GM12878 (cell line): ENCODE measurements around the gene SP100. TPM values are rescaled to one million over a fixed set of nuclear protein-coding genes. Genes with fewer than 3 reads are reported as not detected.

Experiments
- BCL11A ChIP-seq: IDR thresholded peaks from 2 replicates; pipeline ENCODE4 v1.6.1; 2011; ENCODE audit warnings: low read depth, low read length
- BMI1 ChIP-seq: fragments of 450-650 bp; IDR thresholded peaks from 2 replicates; pipeline ENCODE4 v1.6.1; 2016; ENCODE audit warnings: mild to moderate bottlenecking, moderate library complexity, borderline replicate concordance
- FOXK2 ChIP-seq: fragments of 450-650 bp; IDR thresholded peaks from 2 replicates; pipeline ENCODE4 v1.6.1; 2017; ENCODE audit warnings: mild to moderate bottlenecking, moderate library complexity
- IKZF2 ChIP-seq, 2 experiments: fragments of 450-650 bp; IDR thresholded peaks; 2 replicates each; pipeline ENCODE4 v1.6.1; 2017; ENCODE audit warnings: mild to moderate bottlenecking in 2 of 2, moderate library complexity in 2 of 2
- IRF3 ChIP-seq: fragments of 450-650 bp; IDR thresholded peaks from 2 replicates; pipeline ENCODE4 v1.6.1; 2014; ENCODE audit warnings: mild to moderate bottlenecking
- NRF1 ChIP-seq: conservative IDR thresholded peaks from 2 replicates; pipeline ENCODE4 v1.6.1; 2011; ENCODE audit warnings: mild to moderate bottlenecking, low read depth, low read length, improper control_type of control experiment
- POLR2A ChIP-seq: IDR thresholded peaks from 2 replicates; pipeline ENCODE4 v1.6.1; 2011; ENCODE audit warnings: low read depth, mild to moderate bottlenecking, low read length
- POU2F2 ChIP-seq: IDR thresholded peaks from 3 replicates; pipeline ENCODE4 v1.6.1; 2011; ENCODE audit warnings: low read depth, mild to moderate bottlenecking, low read length, borderline replicate concordance
- RAD21 ChIP-seq: IDR thresholded peaks from 2 replicates; pipeline ENCODE4 v1.6.1; 2011; ENCODE audit warnings: mild to moderate bottlenecking, low read depth, low read length, moderate library complexity; ENCODE audit not compliant: insufficient read depth
- RELB ChIP-seq: fragments of 450-650 bp; IDR thresholded peaks from 2 replicates; pipeline ENCODE4 v1.6.1; 2017; ENCODE audit warnings: low read depth, mild to moderate bottlenecking, moderate library complexity
- SMC3 ChIP-seq: IDR thresholded peaks from 2 replicates; pipeline ENCODE4 v1.6.1; 2011; ENCODE audit warnings: low read length, improper control_type of control experiment, borderline replicate concordance
- SP1 ChIP-seq: IDR thresholded peaks from one replicate; pipeline ENCODE4 v1.6.1; 2011; ENCODE audit warnings: low read depth, low read length
- USF1 ChIP-seq: IDR thresholded peaks from 2 replicates; pipeline ENCODE4 v1.6.1; 2011; ENCODE audit warnings: borderline replicate concordance, low read depth, mild to moderate bottlenecking, moderate library complexity, mixed read lengths, low read length; ENCODE audit not compliant: insufficient read depth; ENCODE audit errors: extremely low read length
- ZBED1 ChIP-seq: IDR thresholded peaks from 2 replicates; pipeline ENCODE4 v1.6.1; 2016; ENCODE audit warnings: borderline replicate concordance
- ZBTB11 ChIP-seq: fragments of 450-650 bp; formaldehyde crosslinking; IDR thresholded peaks from 2 replicates; pipeline ENCODE4 v1.5.0; 2022; ENCODE audit warnings: mild to moderate bottlenecking, missing genetic modification characterization
- ZSCAN29 ChIP-seq: fragments of 450-650 bp; IDR thresholded peaks from 2 replicates; pipeline ENCODE4 v1.6.1; 2017; ENCODE audit warnings: mild to moderate bottlenecking, moderate library complexity
- polyA plus RNA-seq, 11 experiments: library from polyadenylated mRNA; depleted of rRNA in 4 of 11; unstranded in 6 of 11; stranded (reverse) in 5 of 11; fragments of >200 nt; fragmentation: Nextera tagmentation in 4 of 11; fragmentation: Illumina TruSeq in 1 of 11; extraction: Ambion mirVana in 4 of 11; extraction: Trizol in 1 of 11; gene quantifications; 1 replicate in 1 of 11; 2 replicates in 10 of 11; pipeline versions ENCODE4 v1.2.1 to v1.2.3, GENCODE V29; 2011 to 2016; ENCODE audit warnings: inconsistent platforms in 2 of 11, missing spikeins in 2 of 11, low read depth in 1 of 11
- total RNA-seq, 4 experiments: library from RNA; depleted of rRNA in 3 of 4; stranded (reverse); fragments of >200 nt in 3 of 4; fragmentation: Illumina TruSeq in 1 of 4; extraction: Trizol in 1 of 4; gene quantifications; 2 replicates each; pipeline versions ENCODE4 v1.2.1 to v1.2.3, GENCODE V29; 2013 to 2021

The SP100 gene
- total and polyA plus RNA-seq, 10 of the 15 experiments (the other 5 are each of a cell fraction or from before 2014, with no cell fraction given), result 109 to 239 (median 180) TPM

- TF ChIP-seq SP1 (no peak), FOXK2 (no peak), IRF3 (no peak), BCL11A (no peak), USF1 (no peak), ZBTB11 (CRISPR knock-in tag) (no peak), RELB (peak; percentile 33; the same call in 1 of the 2 replicates), ZBED1 (no peak), NRF1 (no peak), BMI1 (no peak), IKZF2 (IDR thresholded peaks at IDR 0.05) (0 out of 4 replicates have a peak, but pooled peaks of 1 of the 2 experiments have one; percentile 8), RAD21 (no peak), ZSCAN29 (no peak), SMC3 (0 out of 2 replicates have a peak, but pooled peaks have one; percentile 4), POLR2A (no peak), POU2F2 (no peak)
Observed at GRCh38 chr2:230418341-230419016, 2.5 kb downstream of the SP100 start (continued).
